Stimulated activated CD8-positive, alpha-beta memory T cell treated with anti-CD3 and anti-CD28 coated beads, Interleukin-12 subunit alpha, Interleukin-12 subunit beta, amount 100 ng/mL, for 4 hours (primary cell): ENCODE data around the gene PIM3.

ENCODE experiments used
- DNase-seq: peaks from one replicate; pipeline ENCODE4 v3.0.0-alpha.2; 2020; ENCODE audit warnings: low read depth

The PIM3 gene

DNA sequence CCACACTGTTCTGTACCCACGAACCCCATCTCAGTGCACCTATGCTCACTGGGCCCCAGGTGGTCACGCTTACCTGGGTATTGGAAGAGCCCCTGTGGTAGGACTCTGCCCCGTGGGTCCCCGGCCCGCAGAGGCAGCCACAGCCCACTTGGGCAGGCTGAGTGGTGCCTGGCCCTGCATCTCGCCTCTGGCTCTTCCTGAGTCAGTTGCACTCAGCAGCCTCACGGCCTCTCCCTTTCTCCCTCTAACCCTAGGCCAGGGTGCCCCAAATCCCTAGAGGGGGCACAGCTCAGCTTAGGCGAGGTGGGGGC lies 32.4 kb upstream of the PIM3 start:
- no peak for DNase-seq

DNA sequence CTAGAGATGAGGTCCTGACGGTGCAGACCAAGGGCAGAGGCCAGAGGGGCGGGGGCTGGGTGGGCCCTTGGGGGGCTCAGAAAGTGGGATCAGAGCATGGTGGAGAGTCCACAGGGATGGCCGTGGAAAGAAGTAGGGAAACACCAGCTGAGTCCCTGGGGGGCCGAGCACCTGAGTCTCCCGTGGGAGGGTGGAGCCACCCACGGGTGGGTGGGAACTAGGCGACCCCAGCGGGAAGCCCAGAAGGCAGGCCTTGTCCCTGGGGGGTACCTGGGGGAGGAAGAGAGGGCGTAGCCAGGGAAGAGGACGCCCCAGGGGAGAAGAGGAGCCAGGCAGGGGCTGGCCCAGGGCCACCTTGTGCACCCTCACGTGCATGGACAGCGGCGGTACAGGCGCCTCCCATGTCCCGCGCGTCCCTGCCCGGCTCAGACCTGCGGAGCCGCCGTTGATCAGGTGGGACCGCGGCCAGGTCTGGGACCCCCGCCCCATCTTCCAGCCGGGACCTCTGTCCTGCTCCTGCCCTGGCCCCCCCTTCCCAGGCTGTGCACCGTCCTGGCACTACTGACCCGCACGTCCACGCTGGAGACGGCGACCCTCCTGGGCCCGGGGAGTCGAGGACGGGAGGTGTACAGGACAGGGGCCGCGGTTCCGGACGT lies 31.9 kb upstream of the PIM3 start:
- DNase-seq, result no peak

DNA sequence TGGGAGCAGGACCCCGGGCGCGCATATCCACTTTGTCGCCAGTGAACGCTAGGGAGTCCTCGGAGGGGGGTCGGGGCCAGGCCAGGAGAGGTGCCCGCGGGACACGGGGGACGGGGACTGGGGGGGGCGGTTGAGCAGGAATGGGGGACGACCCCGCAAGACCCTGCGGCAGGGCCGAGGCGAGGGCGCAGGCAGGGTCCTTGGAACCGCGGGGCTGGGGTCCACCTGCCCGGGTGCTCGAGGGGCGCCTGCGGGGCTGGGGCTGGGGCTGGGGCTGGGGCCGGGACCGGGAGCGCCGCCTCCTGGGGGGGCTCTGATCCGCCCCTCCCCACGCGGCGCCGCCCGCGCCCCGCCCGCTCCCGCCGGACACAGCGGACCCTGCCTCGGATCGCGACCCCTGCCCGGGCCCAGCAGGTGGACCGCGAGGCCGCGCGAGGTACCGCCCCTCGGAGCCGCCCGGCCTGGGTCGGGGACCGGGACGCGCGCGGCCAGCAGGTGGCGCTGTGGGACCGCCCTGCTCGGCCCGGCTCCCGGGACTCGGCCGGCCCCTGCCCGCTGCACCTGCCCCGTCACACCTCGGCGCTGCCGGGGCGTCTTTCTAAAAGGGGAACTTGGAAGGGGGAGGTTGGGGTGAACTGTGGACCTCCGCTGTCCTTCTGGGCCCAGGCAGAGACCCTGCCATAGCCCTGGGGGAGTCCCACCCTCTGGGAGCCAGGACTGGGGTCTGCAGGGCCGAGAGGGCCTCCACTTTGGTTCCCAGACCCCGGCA lies 31.2 kb upstream of the PIM3 start:
- peak; percentile 69 for DNase-seq

DNA sequence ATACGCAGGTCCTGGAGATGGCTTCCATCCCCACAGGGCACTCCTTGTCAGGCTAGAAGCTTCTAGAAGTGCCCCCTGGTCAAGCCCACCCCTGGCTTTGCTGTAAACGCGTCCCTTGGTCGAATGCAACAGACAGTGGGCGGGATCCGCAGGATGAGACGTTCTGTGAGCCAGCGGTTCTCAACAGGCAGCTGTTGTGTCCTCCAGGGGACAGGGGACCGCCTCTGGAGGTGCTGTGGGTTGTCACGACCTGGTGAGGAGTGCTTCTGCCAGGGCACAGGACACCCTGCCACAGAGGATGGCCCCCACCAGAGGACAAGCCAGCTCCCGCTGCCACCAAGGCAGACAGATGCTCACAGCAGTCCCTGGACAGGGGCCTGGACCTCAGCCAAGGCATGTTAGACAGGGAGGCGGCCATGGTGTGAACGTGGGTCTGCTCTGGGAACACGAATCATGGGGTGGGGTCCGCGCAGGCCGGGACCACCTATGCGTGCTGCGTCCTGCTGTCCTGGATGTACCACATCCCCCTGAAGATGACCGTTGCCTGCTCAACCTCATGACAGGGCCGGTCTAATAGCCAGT lies 30.5 kb upstream of the PIM3 start:
- DNase-seq, result no peak

DNA sequence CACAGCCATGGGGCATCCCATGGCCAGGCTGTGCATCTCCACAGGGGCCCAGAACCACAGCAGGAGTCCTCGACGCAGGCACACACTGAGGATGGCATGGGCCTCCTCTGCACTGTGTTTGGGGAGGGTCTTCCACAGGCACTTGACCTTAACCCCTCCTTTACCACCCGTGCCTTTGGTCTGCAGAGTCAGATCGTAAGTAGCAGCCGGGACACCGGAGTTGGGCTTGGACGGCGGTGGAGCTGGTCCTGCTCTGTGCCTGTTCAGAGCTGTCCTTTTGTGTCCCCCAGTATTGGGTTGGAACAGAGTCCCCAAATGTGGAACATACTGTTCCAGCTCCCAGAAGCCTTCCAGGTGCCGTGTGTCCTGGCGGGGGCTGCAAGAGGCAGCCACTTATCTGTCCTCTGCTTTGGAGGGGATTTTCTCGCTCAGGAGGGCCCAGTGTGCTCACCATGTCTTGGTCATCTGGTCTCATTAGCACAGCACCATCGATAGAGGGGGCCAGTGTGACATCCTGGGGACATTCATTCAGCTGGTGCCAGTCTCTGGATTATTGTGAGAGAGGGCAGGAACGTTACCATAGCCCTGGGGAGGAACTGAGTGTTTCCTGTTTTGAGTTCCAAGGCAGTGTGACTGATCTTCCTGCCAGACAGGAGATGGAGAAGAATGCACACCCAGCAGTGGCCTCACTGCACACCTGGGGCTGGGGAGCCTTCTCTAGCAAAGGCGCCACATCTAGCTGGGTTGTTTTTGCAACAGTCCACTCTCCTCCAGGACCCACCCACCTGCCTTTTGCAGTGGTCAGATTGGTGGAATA lies 29.8 kb upstream of the PIM3 start:
- no peak for DNase-seq

DNA sequence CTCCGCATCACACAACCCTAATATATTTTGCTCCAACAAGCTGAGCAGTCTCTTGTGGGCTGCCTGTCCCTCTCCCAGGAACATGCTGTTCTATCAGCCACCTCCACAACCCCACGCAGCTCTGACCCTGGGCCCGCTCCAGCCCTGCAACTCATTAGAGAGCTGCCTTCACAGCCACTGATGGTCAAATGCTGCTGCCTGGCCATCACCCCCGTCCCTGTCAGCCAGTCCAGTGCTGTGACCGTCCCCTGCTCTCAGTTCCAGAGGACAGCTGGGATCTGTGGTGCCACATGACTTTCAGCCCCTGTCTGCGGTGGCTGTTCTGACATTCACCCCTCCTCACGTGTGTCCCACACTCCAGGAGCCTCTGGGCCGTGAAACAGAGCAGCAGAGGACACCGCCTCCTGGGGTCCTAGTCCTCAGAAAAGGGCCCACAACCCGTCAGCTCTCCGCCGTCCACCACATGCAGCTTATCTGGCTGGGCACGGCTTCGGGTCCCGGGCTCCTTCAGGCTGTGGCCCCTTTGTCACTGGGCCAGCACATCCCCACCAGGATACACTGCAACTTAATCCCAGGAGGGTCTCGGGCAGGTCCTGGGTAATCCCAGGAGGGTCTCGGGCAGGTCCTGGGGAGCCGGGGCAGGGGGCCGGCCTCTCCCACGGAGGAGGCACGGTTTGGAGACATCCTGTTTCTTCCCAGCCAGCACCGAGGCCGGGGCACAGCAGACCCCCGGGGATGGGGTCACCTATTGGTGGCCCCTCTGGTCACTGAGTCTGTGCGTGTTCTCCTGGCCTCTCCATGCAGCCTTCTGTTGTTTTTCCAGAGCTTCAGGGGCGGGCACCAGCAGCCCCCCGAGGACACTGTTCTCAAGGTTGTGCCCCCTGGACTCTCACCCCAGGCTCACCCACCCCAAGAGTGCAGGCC lies 27.1 kb upstream of the PIM3 start:
- no peak for DNase-seq

DNA sequence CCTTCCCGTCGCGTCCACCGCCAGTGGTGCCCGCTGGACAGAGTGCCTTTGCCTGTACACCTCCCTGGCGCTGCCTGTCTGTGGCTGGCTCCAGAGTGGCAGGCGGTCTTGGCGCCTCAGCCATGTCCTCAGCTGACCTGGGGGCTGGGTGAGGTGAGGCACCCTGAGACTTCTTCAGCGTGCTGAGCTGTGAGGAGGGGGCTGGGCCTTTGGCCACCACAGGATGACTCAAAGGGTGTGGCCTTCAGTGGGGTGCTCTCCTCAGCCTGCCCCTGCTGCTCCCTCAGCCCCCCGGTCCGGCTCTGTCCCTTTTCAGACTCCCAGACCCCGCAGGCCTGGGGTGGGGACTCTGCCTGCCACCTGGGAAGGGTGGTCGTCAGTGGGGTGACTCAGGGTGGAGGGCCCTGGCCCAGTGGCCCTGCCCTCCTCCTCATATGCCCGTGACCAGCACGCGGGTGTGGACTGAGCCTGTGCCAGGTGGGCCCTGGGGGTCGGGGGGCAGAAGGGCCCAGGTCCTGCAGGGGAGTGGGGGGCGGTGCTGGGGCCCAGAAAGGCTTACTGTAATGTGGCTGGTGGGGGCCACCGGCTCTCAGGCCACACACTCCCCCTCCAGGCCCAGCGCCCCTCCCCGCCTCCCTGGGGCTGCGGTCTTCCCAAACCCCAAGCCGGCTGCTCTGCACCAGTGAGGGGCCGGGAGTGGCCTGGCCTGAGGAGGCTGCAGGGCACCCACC lies 26.2 kb upstream of the PIM3 start:
- no peak for DNase-seq

DNA sequence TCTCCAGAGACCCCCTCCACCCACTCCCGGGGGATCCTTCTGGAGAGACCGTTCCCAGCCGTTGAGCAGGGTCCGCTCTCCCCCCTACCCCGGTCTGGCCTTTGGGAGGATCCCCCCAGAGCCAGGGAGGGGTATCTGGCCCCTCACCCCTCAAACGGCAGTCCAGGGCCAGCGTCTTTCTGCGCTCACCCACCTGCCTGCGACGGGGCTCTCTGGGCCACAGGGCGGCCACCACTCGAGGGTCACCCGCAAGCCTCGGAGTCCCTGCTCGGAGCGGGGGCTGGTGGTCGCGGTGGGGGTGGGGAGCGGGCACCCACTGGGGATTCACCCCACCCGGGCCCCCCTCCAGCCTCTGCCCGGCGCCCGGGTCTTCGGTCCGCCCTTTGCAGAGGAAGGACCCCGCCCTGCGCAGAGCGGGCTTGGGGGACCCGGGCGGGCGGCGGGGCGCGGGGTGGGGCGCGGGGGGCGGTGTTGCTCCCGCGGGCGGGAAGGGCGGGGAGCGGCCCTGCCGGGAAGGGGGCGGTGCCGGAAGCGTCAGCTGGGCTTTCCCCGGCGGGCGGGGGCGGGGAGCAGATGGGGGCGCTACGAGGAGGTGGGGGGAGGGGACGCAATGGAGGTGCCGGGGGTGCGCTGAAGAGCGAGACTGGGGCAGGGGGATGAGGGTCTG lies 25.5 kb upstream of the PIM3 start:
- DNase-seq, result peak; percentile 84

DNA sequence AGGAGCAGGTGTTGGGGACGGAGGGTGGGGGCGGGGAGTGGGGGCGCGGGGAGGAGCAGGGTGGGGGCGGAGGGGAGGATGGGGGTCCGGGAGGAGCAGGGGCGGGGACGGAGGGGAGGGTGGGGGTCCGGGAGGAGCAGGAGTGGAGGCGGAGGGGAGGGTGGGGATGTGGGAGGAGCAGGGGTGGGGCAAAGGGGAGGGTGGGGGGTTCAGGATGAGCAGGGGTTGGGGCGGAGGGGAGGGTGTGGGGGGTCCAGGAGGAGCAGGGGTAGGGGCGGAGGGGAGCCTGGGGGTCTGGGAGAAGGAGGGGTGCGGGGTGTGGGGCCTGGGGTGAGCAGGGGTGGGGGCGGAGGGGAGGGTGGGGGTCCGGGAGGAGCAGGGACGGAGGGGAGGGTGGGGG lies 25.0 kb upstream of the PIM3 start:
- DNase-seq, result peak; percentile 36

DNA sequence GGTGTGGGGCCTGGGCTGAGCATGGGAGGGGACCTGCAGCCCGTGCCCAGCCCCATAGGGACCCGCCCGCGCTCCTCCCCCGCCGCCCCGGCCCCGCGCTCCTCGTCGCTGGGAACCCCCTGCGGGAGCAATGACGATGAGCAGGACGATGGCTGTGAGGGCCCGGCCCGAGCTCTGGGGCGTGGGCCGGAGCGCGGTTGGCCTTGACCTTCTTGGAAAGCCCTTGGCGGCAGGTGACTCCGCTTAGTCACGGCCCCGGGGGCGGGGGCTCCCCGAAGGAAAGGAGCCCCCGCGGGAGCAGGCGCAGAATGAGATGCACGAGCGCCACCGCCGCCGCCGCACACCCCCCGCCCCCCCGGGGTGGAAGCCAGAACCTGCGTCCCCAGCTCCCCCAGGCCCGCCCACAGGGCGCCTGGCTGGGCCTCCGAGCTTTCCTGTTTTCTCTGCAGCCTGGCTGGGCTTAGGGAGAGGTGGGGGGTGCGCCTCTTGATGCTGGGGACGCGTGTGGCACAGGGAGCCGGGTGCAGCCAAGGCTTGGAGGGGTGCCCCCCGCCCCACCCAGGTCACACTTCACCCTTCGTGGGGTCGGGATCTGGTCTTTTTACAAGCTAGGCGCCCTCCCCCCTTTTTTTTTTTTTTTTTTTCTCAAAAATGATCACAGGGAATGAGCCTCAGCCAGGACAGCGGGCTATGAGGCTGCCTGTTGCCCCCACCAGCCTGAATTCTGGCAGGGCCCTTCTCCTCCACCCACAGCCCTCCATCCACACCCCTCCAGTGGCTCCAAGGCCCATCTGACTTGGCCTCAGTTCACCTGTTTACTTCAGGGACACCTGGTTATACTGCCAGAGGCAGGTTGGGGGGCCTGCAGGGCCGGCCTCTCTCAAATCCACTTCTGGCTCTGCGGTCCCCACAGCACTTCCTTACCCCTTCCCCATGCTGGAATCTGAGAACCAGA lies 24.3 kb upstream of the PIM3 start:
- peak; percentile 96 for DNase-seq

DNA sequence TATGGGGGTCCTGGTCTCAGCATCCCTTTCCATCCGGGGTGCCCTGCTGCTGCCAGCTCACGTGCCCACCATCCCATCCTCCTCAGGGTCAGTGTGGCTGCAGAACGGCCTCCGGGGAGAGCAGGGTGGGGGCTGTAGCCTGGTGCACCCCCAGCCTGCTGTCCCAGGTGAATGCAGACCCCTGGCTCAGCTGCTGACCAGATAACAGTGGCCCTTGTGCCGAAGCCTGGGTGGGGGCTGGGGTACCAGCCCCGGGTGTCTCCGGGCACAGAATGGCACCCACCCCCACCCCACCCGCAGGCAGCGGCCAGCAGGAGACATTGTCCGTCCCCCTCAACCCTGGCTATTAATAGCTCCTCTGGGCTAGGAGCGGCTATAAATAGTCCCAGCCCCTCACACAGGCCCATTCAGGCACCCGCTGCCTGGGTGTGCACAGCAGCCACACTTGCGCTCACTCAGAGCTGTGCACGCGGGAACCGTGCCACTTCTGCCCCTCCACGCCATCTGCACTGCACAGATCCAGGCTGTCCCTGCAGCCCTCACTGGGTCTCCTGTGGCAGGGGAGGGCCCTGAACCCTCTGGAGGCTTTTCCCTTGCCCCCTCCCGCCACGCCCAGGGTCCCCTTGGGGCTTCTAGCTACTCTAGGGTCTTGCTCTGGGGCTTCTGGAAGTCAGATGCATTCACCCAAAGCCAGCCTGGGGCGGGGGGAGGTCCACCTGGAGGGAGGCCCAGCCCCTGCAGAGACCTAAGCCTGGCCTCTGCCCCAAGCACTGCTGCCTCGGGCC lies 23.4 kb upstream of the PIM3 start:
- no peak for DNase-seq

DNA sequence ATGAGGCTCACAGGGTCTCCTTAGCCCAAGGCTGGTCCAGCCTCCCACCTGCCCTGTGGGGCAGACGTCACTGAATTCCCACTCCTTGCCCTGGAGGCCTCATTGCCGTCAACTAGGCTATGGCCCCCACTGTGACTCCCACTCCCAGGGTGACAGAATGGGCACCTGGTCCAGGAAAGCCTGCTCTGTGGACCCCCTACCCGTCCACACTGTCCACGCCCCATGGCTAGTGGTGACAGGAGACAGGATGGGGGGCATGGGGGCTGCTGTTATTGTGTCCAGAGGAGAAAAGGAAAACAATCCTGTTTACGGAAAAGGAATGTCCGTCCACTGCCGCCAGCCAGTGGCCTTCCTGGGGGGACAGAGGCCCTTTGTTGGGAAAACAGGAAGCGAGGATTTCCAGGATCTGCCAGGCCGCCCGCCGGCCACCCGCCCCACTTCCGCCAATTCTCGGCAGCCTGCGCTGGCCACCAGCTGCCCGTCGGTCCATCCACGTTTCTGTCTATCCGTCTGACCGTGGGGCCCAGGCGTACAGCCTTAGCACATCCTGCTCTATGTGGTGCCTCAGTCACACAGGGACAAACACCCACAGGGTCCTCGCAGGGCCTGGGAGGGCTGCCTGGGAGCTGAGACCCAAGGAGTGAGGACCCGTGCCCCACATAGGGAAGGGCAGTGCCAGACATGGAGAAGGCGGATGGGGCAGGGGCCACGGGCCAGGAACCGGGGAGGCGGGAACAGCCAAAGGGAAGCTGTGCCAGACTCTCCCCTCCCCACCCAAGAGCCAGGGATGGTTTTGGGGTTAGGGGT lies 22.6 kb upstream of the PIM3 start:
- DNase-seq, result no peak

DNA sequence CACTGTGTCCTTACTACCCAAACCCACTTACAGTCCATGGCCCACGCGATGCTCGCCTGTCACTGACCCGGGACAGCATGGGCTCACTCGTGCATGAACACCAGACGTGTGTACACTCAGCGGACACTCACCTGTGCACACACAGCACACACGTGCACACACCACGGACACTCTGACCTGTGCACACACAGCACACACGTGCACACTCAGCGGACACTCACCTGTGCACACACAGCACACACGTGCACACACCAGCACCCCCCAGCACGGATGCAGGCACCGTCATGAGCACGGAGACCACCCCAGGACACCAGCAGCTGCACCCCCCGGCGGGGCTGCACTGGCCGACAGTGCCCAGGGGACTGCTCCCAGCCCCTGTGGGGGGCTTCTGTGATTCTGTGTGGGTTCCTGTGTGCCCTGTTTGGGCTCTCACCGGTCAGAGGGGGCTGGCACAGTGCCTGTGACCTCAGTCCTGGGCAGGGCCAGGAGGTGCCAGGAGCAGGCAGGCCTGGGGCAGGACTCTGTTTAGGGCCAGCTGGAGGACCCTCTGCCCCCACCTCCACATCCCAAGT lies 21.9 kb upstream of the PIM3 start:
- no peak for DNase-seq

DNA sequence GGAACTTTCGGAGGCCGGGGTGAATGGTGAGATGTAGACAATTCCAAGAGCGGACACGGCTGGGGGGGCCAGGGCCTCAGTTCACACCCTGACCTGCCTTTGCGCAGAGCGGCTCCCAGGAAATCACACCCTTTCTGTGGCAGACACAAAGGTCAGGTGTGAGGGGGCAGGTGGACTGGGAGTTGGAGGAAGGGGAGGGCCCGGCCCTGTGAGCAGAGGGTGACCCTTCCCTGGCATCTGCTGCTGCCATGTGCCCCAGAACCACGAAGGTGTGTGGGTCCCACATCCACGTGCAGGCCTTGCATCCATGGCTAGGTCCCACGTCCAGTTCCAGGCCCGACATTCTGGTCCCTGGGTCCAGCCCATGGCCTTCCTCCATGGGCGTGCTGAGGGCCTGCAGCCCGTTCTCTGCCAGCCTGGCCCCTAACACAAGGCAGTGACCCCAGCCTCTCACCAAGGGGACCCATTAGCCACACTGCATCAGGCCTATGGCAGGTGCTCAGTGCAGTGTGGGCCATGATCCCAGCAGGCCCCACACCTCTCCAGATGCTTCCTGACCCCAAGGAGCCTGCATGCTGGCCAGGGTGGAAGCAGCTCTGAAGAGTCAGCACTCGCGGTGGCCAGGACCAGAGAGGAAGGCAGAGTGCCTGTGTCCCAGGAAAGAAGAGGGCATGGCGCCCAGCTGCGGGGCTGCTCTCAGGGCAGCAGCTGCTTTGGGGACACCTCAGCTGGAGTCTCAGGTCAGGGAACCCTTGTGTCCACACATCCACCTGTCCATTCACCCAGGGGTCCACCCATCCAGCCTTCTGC lies 18.9 kb upstream of the PIM3 start:
- DNase-seq, result no peak

DNA sequence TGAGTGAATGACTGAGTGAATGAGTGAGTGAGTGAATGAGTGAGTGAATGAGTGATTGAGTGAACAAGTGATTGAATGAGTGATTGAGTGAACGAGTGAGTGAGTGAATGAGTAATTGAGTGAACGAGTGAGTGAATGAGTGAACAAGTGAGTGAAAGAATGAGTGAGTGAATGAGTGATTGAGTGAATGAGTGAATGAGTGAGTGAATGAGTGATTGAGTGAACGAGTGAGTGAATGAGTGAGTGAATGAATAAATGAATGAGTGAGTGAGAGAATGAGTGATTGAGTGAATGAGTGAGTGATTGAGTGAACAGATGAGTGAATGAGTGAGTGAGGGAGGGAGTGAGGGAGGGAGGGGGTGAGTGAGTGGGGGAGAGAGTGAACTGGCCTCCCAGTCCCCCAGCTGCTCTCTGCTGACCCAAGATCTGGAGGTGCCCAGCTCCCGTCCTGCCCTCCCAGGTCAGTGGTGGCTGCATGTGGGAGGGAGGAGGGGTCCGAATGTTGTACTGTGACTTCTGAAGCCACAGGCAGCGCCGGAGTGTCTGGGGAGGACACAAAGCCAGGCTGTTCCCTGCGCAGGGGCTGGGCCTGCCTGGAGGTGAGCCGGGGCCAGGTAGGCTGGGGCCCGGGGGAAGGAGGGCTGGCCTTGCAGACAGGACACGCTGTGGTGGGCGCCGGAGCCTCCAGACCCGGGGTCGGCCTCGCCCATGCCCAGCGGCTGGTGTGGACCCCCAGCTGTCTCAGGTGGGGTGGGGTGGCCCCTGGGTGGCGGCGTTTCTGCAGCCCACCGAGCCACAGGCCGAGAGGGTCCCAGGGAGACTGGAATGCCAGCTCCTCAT lies 17.8 kb upstream of the PIM3 start:
- no peak for DNase-seq

DNA sequence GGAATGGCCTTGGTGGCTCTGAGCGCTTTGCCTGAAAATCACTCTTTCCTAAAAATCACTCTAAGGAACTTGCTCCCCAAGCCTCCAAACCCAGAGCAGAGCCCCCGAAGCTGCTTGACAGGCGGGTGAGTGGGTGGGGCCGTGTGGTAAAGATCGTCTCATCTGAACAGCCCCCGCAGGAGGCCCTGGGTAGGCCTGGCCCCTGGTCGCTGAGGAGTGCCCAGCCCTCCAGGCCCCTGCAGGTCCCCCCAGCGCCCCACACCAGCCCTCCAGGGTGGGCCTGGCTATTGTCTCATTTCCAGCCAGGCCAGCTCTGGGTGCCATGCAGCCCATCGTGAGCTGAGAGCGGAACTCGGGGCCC lies 17.2 kb upstream of the PIM3 start:
- DNase-seq, result no peak
